ENCODE data around the gene PACSIN2. TPM values are rescaled to one million over a fixed set of nuclear protein-coding genes. Genes with fewer than 3 reads are reported as not detected.
A peak's percentile ranks its signal among the peaks of the same experiment; 100 is the strongest.

Gene PACSIN2
- total and polyA plus RNA-seq, 7 experiments from 2014 or later = 26.6 to 62.5 (median 36.3) TPM

- Mint-ChIP-seq H3K4me1 (peaks cover 7 to 60% (median 54%) of the 10 kb centered on the region in 7 donors), H3K36me3 (peaks cover 1 to 30% (median 5%) of the 10 kb centered on the region in 5 donors), H3K4me3 (no peak overlapping the region), H3K9me3 (peaks cover 0 to 2% (median 0%) of the 10 kb centered on the region in 11 donors), H3K27ac (peak overlapping the region in 3 of 9 donors; percentile 3 to 47 (median 6)), H3K27me3 (no peaks in the 10 kb centered on the region)
- intact Hi-C loops (cut with micrococcal nuclease) = no loop called here
- Histone ChIP-seq H3K4me1 (ENCODE audit: control insufficient read depth in 2 of 2, insufficient read depth in 2 of 2, low read length in 2 of 2) (no peaks in the 10 kb centered on the region), H3K4me3 (ENCODE audit: low read length) (no peak overlapping the region), H3K27me3 (ENCODE audit: control insufficient read depth in 2 of 2, insufficient read depth in 2 of 2, low read length in 2 of 2) (no peaks in the 10 kb centered on the region), H3K9me3 (ENCODE audit: control insufficient read depth in 2 of 3, low read length in 3 of 3) (no peaks in the 10 kb centered on the region), H3K36me3 (ENCODE audit: control insufficient read depth in 2 of 3, insufficient read depth in 3 of 3, low read length in 3 of 3) (peaks cover 0 to 3% (median 0%) of the 10 kb centered on the region in 3 experiments), H3K27ac (ENCODE audit: low read depth, low read length) (no peak overlapping the region)
- ATAC-seq (peak; percentile 33), DNase-seq (no peak)
- ChIA-PET CTCF (interaction anchor here (0.6 to 0.7 kb wide), 2 partner anchors 11 to 67 kb away, joined by 3 read pairs; no protein-coding TSS in a partner anchor), POLR2A (interaction anchor here (0.6 kb wide), 1 partner anchor 158 kb away, joined by 5 read pairs; no protein-coding TSS in a partner anchor)
Observed at GRCh38 chr22:42990131-42990838, 24.7 kb downstream of the PACSIN2 start.

DNA sequence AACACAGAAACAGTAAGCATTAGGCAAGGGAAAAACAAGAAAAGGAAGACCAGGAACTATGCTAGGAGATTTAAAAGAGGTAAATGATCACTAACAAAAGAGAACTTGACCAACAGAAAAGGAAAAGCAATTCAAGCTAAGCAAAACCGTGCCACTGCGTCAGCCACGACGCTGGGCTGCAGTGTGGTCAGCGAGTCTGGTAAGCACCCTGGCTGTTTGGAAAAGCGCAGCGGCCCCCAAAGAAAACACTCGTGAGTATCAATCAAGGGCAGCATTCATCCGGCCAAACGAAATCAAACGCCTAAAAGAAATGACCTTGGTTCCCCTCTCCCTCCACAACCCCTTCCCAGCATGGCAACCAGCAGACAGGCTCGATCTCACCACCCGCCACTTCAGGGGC is 28.8 kb downstream of the PACSIN2 start:
- H3K4me1 Mint-ChIP-seq = peaks cover 9 to 51% (median 40%) of the 10 kb centered on the region in 7 donors
- intact Hi-C loops (cut with micrococcal nuclease) = no loop called here
- peak overlapping the region in 2 of 9 donors; percentile 58 to 71 for H3K27ac Mint-ChIP-seq
- H3K27me3 Mint-ChIP-seq = no peaks in the 10 kb centered on the region
- H3K9me3 Mint-ChIP-seq = no peaks in the 10 kb centered on the region
- ChIA-PET CTCF (no interaction called here), POLR2A (no interaction called here)
- no peaks in the 10 kb centered on the region for H3K4me1 ChIP-seq (ENCODE audit: control insufficient read depth in 2 of 2, insufficient read depth in 2 of 2, low read length in 2 of 2)
- no peak overlapping the region for H3K4me3 ChIP-seq (ENCODE audit: low read length)
- peaks cover 0 to 11% (median 0%) of the 10 kb centered on the region in 5 donors for H3K36me3 Mint-ChIP-seq
- ATAC-seq (no peak), DNase-seq (no peak)
- H3K27me3 ChIP-seq (ENCODE audit: control insufficient read depth in 2 of 2, insufficient read depth in 2 of 2, low read length in 2 of 2) = no peaks in the 10 kb centered on the region
- H3K27ac ChIP-seq (ENCODE audit: low read depth, low read length) = no peak overlapping the region
- no peaks in the 10 kb centered on the region for H3K36me3 ChIP-seq (ENCODE audit: control insufficient read depth in 2 of 3, insufficient read depth in 3 of 3, low read length in 3 of 3)
- no peaks in the 10 kb centered on the region for H3K9me3 ChIP-seq (ENCODE audit: control insufficient read depth in 2 of 3, low read length in 3 of 3)
- H3K4me3 Mint-ChIP-seq = no peak overlapping the region

GRCh38 chr22:42985531-42985905 is 29.4 kb downstream of the PACSIN2 start:
- peaks cover 9 to 46% (median 38%) of the 10 kb centered on the region in 7 donors for H3K4me1 Mint-ChIP-seq
- no peak overlapping the region for H3K4me3 ChIP-seq (ENCODE audit: low read length)
- no peaks in the 10 kb centered on the region for H3K9me3 Mint-ChIP-seq
- ChIA-PET POLR2A (no interaction called here), CTCF (no interaction called here)
- no peak overlapping the region for H3K4me3 Mint-ChIP-seq
- ATAC-seq (no peak), DNase-seq (no peak)
- H3K27me3 Mint-ChIP-seq = no peaks in the 10 kb centered on the region
- H3K27me3 ChIP-seq (ENCODE audit: control insufficient read depth in 2 of 2, insufficient read depth in 2 of 2, low read length in 2 of 2) = no peaks in the 10 kb centered on the region
- H3K27ac Mint-ChIP-seq = peak overlapping the region in 1 of 9 donors; percentile 38
- H3K36me3 ChIP-seq (ENCODE audit: control insufficient read depth in 2 of 3, insufficient read depth in 3 of 3, low read length in 3 of 3) = no peaks in the 10 kb centered on the region
- H3K9me3 ChIP-seq (ENCODE audit: control insufficient read depth in 2 of 3, low read length in 3 of 3) = no peaks in the 10 kb centered on the region
- intact Hi-C loops (cut with micrococcal nuclease) = no loop called here
- no peaks in the 10 kb centered on the region for H3K4me1 ChIP-seq (ENCODE audit: control insufficient read depth in 2 of 2, insufficient read depth in 2 of 2, low read length in 2 of 2)
- peaks cover 0 to 11% (median 0%) of the 10 kb centered on the region in 5 donors for H3K36me3 Mint-ChIP-seq
- no peak overlapping the region for H3K27ac ChIP-seq (ENCODE audit: low read depth, low read length)

DNA sequence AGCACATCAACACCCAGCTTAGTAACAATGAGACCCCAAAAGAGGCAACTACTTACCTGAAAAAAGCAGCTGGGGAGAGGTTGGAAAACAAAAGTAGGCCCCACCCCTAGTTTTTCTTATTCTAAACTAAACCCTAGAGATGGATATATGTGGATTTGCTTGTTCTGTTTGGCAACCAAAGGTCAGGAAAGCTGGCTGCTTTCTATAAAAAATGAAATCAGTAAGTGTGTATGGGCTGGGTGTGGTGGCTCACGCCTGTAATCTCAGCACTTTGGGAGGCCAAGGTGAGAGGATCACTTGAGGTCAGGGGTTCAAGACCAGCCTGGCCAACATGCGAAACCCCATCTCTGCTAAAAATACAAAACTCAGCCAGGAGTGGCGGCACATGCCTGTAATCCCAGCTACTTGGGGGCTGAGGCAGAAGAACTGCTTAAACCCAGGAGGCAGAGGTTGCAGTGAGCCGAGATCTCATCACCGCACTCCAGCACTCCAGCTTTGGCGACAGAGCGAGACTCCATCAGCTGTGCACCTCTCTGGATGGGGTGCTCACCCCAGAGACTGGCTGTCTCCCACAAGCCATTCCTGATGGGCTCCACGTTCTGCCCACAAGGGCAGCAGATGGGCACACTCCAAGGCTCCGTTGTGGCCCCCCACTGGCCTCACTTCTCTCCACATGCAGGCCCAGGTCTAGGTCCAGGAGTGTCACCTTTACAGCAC is 30.0 kb downstream of the PACSIN2 start:
- Histone ChIP-seq H3K4me3 (ENCODE audit: low read length) (no peak overlapping the region), H3K27ac (ENCODE audit: low read depth, low read length) (no peak overlapping the region), H3K27me3 (ENCODE audit: control insufficient read depth in 2 of 2, insufficient read depth in 2 of 2, low read length in 2 of 2) (no peaks in the 10 kb centered on the region), H3K9me3 (ENCODE audit: control insufficient read depth in 2 of 3, low read length in 3 of 3) (no peaks in the 10 kb centered on the region), H3K4me1 (ENCODE audit: control insufficient read depth in 2 of 2, insufficient read depth in 2 of 2, low read length in 2 of 2) (no peaks in the 10 kb centered on the region), H3K36me3 (ENCODE audit: control insufficient read depth in 2 of 3, insufficient read depth in 3 of 3, low read length in 3 of 3) (no peaks in the 10 kb centered on the region)
- ATAC-seq (no peak), DNase-seq (no peak)
- H3K27ac Mint-ChIP-seq = peak overlapping the region in 1 of 9 donors; percentile 43
- peaks cover 0 to 11% (median 0%) of the 10 kb centered on the region in 5 donors for H3K36me3 Mint-ChIP-seq
- CTCF ChIA-PET = interaction anchor here (0.5 kb wide), 1 partner anchor 69 kb away, joined by 5 read pairs; no protein-coding TSS in a partner anchor
- peaks cover 9 to 41% (median 33%) of the 10 kb centered on the region in 7 donors for H3K4me1 Mint-ChIP-seq
- intact Hi-C loops (cut with micrococcal nuclease) = no loop called here
- POLR2A ChIA-PET = no interaction called here
- no peaks in the 10 kb centered on the region for H3K27me3 Mint-ChIP-seq
- no peak overlapping the region for H3K4me3 Mint-ChIP-seq
- H3K9me3 Mint-ChIP-seq = no peaks in the 10 kb centered on the region

GRCh38 chr22:42984397-42984796 is 30.6 kb downstream of the PACSIN2 start:
- Mint-ChIP-seq H3K9me3 (no peaks in the 10 kb centered on the region), H3K4me1 (peaks cover 9 to 46% (median 38%) of the 10 kb centered on the region in 7 donors), H3K4me3 (no peak overlapping the region), H3K36me3 (peaks cover 0 to 11% (median 0%) of the 10 kb centered on the region in 5 donors), H3K27me3 (no peaks in the 10 kb centered on the region), H3K27ac (peak overlapping the region in 1 of 9 donors; percentile 43)
- ChIA-PET POLR2A (interaction anchor here (0.7 kb wide), 1 partner anchor 30 kb away, joined by 3 read pairs; no protein-coding TSS in a partner anchor), CTCF (interaction anchor here (0.5 kb wide), 1 partner anchor 69 kb away, joined by 5 read pairs; no protein-coding TSS in a partner anchor)
- Histone ChIP-seq H3K4me3 (ENCODE audit: low read length) (no peak overlapping the region), H3K9me3 (ENCODE audit: control insufficient read depth in 2 of 3, low read length in 3 of 3) (no peaks in the 10 kb centered on the region), H3K27me3 (ENCODE audit: control insufficient read depth in 2 of 2, insufficient read depth in 2 of 2, low read length in 2 of 2) (no peaks in the 10 kb centered on the region), H3K27ac (ENCODE audit: low read depth, low read length) (no peak overlapping the region), H3K36me3 (ENCODE audit: control insufficient read depth in 2 of 3, insufficient read depth in 3 of 3, low read length in 3 of 3) (no peaks in the 10 kb centered on the region), H3K4me1 (ENCODE audit: control insufficient read depth in 2 of 2, insufficient read depth in 2 of 2, low read length in 2 of 2) (no peaks in the 10 kb centered on the region)
- no peak for DNase-seq
- intact Hi-C loops (cut with micrococcal nuclease) = no loop called here
- no peak for ATAC-seq

GRCh38 chr22:42983470-42983869 is 31.5 kb downstream of the PACSIN2 start:
- Mint-ChIP-seq H3K4me3 (no peak overlapping the region), H3K9me3 (no peaks in the 10 kb centered on the region), H3K4me1 (peaks cover 13 to 52% (median 41%) of the 10 kb centered on the region in 7 donors), H3K36me3 (peaks cover 0 to 11% (median 0%) of the 10 kb centered on the region in 5 donors), H3K27ac (peak overlapping the region in 1 of 9 donors; percentile 54), H3K27me3 (no peaks in the 10 kb centered on the region)
- intact Hi-C loops (cut with micrococcal nuclease) = no loop called here
- no peaks in the 10 kb centered on the region for H3K9me3 ChIP-seq (ENCODE audit: control insufficient read depth in 2 of 3, low read length in 3 of 3)
- ATAC-seq (no peak), DNase-seq (no peak)
- no peaks in the 10 kb centered on the region for H3K27me3 ChIP-seq (ENCODE audit: control insufficient read depth in 2 of 2, insufficient read depth in 2 of 2, low read length in 2 of 2)
- H3K4me3 ChIP-seq (ENCODE audit: low read length) = no peak overlapping the region
- H3K4me1 ChIP-seq (ENCODE audit: control insufficient read depth in 2 of 2, insufficient read depth in 2 of 2, low read length in 2 of 2) = peaks cover 0 to 4% of the 10 kb centered on the region in 2 donors
- H3K36me3 ChIP-seq (ENCODE audit: control insufficient read depth in 2 of 3, insufficient read depth in 3 of 3, low read length in 3 of 3) = no peaks in the 10 kb centered on the region
- ChIA-PET POLR2A (no interaction called here), CTCF (no interaction called here)
- no peak overlapping the region for H3K27ac ChIP-seq (ENCODE audit: low read depth, low read length)

All from naive thymus-derived CD4-positive, alpha-beta T cell (primary cell).